ENCODE measurements around the gene ACAP1. TPM values are rescaled to one million over a fixed set of nuclear protein-coding genes. Genes with fewer than 3 reads are reported as not detected.
A peak's percentile ranks its signal among the peaks of the same experiment; 100 is the strongest.

Gene ACAP1
- total RNA-seq, 1 experiment from 2014 or later, result 8.8 TPM

DNA sequence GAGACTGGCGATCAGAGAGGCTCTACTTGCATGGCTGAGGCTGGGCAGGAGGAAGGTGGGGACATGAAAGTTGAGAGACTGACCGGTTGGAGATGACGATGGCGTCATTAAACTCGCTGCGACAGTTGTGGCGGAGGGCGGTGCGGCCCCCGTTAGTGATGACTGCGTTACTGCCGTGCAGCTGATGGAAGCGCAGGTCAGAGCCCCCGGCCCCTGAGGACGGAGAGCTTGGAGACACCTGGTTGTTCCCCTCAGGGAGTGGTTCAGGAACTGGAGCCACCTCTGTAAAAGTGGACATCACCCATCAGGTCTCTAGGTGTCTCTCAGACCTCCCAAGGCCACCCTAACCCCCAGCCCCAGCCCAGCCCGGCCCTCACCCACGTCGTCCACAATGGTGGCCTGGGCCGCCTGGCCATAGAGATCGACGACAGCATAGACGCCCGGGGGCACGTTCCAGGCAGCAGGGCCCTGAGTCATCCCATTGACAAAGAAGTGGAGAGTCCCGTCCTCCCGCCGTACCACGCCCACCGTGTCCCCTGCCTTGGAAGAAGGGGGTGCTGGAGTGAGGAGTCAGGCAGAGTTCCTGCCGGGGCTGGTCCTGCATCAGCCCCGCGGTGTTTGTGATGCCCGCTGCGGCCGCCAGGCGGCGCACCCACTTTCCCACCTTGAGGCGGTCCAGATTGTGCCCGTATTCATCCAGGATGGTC, 12.4 kb upstream of the ACAP1 start:
- no peaks in the 10 kb centered on the region for H3K9me2 ChIP-seq (ENCODE audit: insufficient read depth)
- peaks cover 24 to 52% of the 10 kb centered on the region in 2 experiments; a peak in 3 of 4 replicates for H3K36me3 ChIP-seq (ENCODE audit: control insufficient read depth in 1 of 2, insufficient read depth in 2 of 2, low read length in 2 of 2)
- CTCF ChIA-PET, result interaction anchor here (1.2 kb wide), 1 partner anchor 21 kb away, joined by 4 read pairs; no protein-coding TSS in a partner anchor
- ATAC-seq, result peak; percentile 76
- H3K4me1 ChIP-seq (ENCODE audit: control insufficient read depth in 1 of 2, insufficient read depth in 2 of 2, low read length in 2 of 2), result peaks cover 0 to 12% of the 10 kb centered on the region in 2 experiments; a peak in 3 of 4 replicates
- intact Hi-C loops (cut with micrococcal nuclease), result no loop called here
- DNase-seq (ENCODE audit: low read depth, low spot score), result no peak
- RAD21 ChIA-PET (ENCODE audit: low non-redundant PET in 1 of 2, low total read pairs in 2 of 2, uncharacterized antibody in 2 of 2, unreplicated experiment in 2 of 2), result no interaction called here
- peaks cover 20% of the 10 kb centered on the region; the same call in 1 of the 2 replicates for H3K79me2 ChIP-seq (ENCODE audit: insufficient read depth, low read length)
- H3K9ac ChIP-seq (ENCODE audit: low read length), result no peak overlapping the region
- POLR2A ChIA-PET, result no interaction called here
- BruUV-seq (replicated peaks), result no TSS peak
- no peak for TF ChIP-seq POLR2AphosphoS5 (IDR thresholded peaks at IDR 0.05; ENCODE audit: low read depth, low read length)
- TF ChIP-seq, protein P1, sequence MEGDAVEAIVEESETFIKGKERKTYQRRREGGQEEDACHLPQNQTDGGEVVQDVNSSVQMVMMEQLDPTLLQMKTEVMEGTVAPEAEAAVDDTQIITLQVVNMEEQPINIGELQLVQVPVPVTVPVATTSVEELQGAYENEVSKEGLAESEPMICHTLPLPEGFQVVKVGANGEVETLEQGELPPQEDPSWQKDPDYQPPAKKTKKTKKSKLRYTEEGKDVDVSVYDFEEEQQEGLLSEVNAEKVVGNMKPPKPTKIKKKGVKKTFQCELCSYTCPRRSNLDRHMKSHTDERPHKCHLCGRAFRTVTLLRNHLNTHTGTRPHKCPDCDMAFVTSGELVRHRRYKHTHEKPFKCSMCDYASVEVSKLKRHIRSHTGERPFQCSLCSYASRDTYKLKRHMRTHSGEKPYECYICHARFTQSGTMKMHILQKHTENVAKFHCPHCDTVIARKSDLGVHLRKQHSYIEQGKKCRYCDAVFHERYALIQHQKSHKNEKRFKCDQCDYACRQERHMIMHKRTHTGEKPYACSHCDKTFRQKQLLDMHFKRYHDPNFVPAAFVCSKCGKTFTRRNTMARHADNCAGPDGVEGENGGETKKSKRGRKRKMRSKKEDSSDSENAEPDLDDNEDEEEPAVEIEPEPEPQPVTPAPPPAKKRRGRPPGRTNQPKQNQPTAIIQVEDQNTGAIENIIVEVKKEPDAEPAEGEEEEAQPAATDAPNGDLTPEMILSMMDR (IDR thresholded peaks at IDR 0.05 in 2 of 3, conservative IDR thresholded peaks at IDR 0.05 in 1 of 3; ENCODE audit: borderline replicate concordance in 1 of 3, insufficient read depth in 1 of 3, low read depth in 2 of 3, low read length in 2 of 3), result peak in 2 of 3 experiments; percentile 91 to 92; a peak in 5 of 6 replicates
- H2AFZ ChIP-seq (ENCODE audit: low read depth, low read length, poor library complexity, severe bottlenecking), result no peak overlapping the region
- H4K20me1 ChIP-seq (ENCODE audit: insufficient read depth), result no peaks in the 10 kb centered on the region
- no peaks in the 10 kb centered on the region for H3K27me3 ChIP-seq (ENCODE audit: insufficient read depth, low read length)
- no peak overlapping the region for H3K27ac ChIP-seq (ENCODE audit: low read depth, low read length)
- H3K4me3 ChIP-seq (replicated peaks in 1 of 2; ENCODE audit: low read depth in 1 of 2, low read length in 2 of 2), result no peak overlapping the region
- H3K4me2 ChIP-seq (ENCODE audit: low read length), result no peak overlapping the region
- H3K9me3 ChIP-seq (ENCODE audit: control insufficient read depth in 1 of 2, insufficient read depth in 1 of 2, low read depth in 1 of 2, low read length in 2 of 2), result no peaks in the 10 kb centered on the region

DNA sequence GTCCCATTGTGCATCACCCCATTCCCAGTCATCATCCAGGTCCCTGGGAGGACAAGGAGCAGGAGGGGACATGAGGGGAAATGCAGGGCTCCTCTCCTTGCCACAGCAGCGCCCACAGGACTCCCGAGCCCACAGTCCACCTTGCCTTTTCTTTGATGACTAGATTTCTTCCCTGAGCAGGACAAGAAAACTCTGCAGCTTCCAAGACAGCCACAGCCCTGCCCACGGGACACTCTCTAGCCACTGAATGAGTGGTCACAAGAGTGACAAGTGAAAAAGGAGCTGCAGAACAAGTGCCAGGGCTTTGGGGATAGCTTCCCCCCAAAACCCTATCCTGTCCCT, 11.9 kb upstream of the ACAP1 start:
- Histone ChIP-seq H4K20me1 (ENCODE audit: insufficient read depth) (no peaks in the 10 kb centered on the region), H2AFZ (ENCODE audit: low read depth, low read length, poor library complexity, severe bottlenecking) (no peak overlapping the region), H3K9me3 (ENCODE audit: control insufficient read depth in 1 of 2, insufficient read depth in 1 of 2, low read depth in 1 of 2, low read length in 2 of 2) (no peaks in the 10 kb centered on the region), H3K9me2 (ENCODE audit: insufficient read depth) (no peaks in the 10 kb centered on the region), H3K36me3 (ENCODE audit: control insufficient read depth in 1 of 2, insufficient read depth in 2 of 2, low read length in 2 of 2) (peaks cover 24 to 50% of the 10 kb centered on the region in 2 experiments; a peak in 3 of 4 replicates), H3K4me1 (ENCODE audit: control insufficient read depth in 1 of 2, insufficient read depth in 2 of 2, low read length in 2 of 2) (peaks cover 0 to 12% of the 10 kb centered on the region in 2 experiments; a peak in 3 of 4 replicates), H3K27ac (ENCODE audit: low read depth, low read length) (peak overlapping the region; percentile 29; the same call in 1 of the 2 replicates), H3K79me2 (ENCODE audit: insufficient read depth, low read length) (peaks cover 20% of the 10 kb centered on the region; the same call in 1 of the 2 replicates), H3K4me3 (replicated peaks in 1 of 2; ENCODE audit: low read depth in 1 of 2, low read length in 2 of 2) (no peak overlapping the region), H3K4me2 (ENCODE audit: low read length) (no peak overlapping the region), H3K9ac (ENCODE audit: low read length) (no peak overlapping the region), H3K27me3 (ENCODE audit: insufficient read depth, low read length) (no peaks in the 10 kb centered on the region)
- DNase-seq (ENCODE audit: low read depth, low spot score) (no peak), ATAC-seq (no peak)
- TF ChIP-seq, protein P2, sequence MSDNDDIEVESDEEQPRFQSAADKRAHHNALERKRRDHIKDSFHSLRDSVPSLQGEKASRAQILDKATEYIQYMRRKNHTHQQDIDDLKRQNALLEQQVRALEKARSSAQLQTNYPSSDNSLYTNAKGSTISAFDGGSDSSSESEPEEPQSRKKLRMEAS (IDR thresholded peaks at IDR 0.05), result no peak
- RAD21 ChIA-PET (ENCODE audit: low non-redundant PET in 1 of 2, low total read pairs in 2 of 2, uncharacterized antibody in 2 of 2, unreplicated experiment in 2 of 2), result no interaction called here
- POLR2A ChIA-PET, result no interaction called here
- CTCF ChIA-PET, result interaction anchor here (0.7 to 1.2 kb wide), 3 partner anchors 10 to 236 kb away, joined by 3 to 4 read pairs (median 3); no protein-coding TSS in a partner anchor
- intact Hi-C loops (cut with micrococcal nuclease), result no loop called here
- BruUV-seq (replicated peaks), result no TSS peak

All from HCT116 (cell line).